Retinal pigment epithelial cell (primary cell): ENCODE data around the gene DCLK1.
"Not testable (repeated sequence)": the region's sequence is repeated elsewhere in the genome, so short reads cannot be mapped to it uniquely, and the experiment has no call there.

Source experiments
- DNase-seq: peaks from one replicate; pipeline ENCODE4 v3.0.0-alpha.2; 2010; ENCODE audit warnings: low read depth
- H3K4me3 ChIP-seq: 2 replicates; pipeline ENCODE4 v1.5.1; 2011; ENCODE audit warnings: mild to moderate bottlenecking, low read length, control low read depth, moderate library complexity
- TF ChIP-seq, protein P1 (sequence below): conservative IDR thresholded peaks from 2 replicates; pipeline ENCODE4 v1.5.1; 2011; ENCODE audit warnings: low read depth, low read length, control low read depth, inconsistent platforms

The DCLK1 gene

DNA sequence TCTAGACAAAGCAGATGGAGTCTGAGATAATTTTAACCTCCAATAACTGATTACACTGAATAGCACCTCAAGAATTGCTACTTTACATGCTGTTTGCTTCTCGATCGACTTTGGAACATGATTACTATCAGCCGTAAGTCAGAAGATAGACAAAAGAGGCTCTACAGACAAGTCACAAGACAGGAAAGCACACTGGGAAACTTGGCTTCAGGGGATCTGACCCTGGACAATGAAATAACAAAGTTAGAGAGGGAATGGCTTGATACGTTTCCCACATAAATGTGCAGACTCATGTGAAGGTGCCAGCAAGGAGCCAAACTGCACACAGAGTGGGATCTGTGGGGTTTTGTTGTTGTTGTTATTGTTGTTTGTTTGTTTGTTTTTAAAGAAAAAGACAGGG is 28.5 kb downstream of the DCLK1 start:
- no peak overlapping the region for H3K4me3 ChIP-seq
- TF ChIP-seq, protein P1, sequence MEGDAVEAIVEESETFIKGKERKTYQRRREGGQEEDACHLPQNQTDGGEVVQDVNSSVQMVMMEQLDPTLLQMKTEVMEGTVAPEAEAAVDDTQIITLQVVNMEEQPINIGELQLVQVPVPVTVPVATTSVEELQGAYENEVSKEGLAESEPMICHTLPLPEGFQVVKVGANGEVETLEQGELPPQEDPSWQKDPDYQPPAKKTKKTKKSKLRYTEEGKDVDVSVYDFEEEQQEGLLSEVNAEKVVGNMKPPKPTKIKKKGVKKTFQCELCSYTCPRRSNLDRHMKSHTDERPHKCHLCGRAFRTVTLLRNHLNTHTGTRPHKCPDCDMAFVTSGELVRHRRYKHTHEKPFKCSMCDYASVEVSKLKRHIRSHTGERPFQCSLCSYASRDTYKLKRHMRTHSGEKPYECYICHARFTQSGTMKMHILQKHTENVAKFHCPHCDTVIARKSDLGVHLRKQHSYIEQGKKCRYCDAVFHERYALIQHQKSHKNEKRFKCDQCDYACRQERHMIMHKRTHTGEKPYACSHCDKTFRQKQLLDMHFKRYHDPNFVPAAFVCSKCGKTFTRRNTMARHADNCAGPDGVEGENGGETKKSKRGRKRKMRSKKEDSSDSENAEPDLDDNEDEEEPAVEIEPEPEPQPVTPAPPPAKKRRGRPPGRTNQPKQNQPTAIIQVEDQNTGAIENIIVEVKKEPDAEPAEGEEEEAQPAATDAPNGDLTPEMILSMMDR: no peak
- no peak for DNase-seq

DNA sequence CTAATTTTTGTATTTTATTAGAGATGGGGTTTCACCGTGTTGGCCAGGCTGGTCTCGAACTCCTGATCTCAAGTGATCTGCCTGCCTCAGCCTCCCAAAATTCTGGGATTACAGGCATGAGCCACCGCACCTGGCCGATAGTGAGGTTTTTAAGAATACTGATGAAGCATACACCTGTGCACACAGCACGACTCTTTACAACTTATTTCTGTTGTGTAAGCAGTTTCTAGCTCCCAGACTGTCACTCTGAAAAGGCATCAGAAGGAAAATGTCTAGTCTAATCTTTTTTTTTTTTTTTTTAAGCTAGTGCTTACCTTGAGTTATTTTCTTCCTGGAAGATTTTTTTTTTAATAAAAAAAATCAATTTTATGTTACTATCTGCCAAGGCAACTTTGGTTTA is 29.3 kb downstream of the DCLK1 start:
- not testable (repeated sequence) for DNase-seq, H3K4me3 ChIP-seq

DNA sequence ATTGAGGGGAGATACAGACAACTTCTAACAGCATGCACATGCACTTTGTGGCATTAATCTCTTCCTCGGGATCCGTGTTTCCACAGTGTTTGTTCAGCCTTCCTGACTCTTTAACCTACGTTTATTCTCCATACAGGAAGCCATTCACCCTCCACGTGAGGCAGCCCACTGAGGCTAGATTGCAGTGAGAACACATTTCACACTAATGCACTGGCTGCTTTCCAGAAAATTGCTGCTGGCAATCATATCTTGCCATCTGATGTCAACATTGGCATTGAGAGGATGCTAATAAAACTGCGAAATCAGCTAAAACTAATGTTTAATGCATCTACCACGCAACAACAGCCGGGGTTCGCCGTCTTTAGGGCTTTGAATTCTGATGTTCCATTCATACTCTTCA is 30.0 kb downstream of the DCLK1 start:
- no peak overlapping the region for H3K4me3 ChIP-seq
- DNase-seq: no peak
- TF ChIP-seq, protein P1: no peak

DNA sequence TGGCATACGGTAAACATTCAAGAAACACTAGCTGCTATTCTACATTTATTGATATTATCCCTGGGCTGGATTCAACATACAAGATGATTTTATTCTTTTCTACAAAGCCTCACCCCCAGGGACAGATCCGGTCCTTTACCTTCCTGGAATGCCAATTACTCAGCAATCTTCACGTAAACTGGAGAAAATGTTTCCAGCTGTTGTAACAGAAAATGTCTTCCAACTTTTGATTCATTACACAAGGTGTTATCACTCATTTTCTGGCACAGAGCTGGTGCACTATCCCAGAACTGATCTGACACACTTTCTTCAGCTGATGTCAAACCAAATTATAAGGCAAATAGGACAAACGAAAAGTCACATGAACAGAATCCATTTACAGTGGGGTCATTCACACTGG is 33.1 kb downstream of the DCLK1 start:
- TF ChIP-seq, protein P1: no peak
- no peak overlapping the region for H3K4me3 ChIP-seq
- DNase-seq: no peak

DNA sequence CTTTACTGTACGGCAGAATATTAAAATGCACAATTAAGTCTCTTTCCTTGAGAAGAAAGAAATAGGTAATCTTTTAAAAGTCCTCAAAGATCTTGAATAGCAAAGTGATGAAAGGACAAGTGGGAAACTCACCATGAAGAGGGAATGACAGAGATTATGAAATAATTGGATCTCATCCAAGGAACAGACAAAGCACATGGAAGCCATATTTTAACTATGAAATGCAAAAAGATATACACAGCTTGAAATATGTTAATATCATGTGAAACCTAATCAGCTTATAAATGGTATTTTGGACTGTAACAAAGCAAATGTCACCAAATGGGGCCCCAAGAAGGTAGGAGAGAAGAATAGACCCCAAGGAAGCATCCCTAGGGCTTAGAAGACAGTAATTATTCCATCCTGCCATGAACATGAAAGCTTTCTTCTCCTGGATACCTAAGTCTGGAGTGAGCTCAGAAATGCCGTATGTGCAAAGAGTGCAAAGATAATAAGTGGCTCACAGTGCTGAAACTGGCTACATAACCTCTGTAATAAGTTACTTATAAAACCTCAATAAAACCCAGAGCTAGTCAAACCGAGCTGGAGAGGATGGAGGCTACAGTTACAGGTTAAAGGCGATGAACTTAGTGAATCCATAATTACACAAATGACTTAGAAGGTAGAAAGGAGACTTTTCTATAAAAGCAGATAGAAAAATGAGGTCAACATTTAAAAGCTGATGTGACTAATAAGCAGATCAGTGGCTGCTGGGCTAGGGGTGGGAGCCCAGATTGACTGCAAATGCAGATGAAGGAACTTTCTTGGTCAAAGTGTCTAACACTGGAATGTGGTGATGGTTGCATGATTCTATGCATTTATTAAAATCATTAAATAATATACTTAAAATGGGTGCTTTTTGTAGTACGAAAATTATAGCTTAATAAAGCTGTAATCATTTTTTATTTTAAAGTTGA is 34.4 kb downstream of the DCLK1 start:
- no peak for DNase-seq
- H3K4me3 ChIP-seq: no peak overlapping the region
- TF ChIP-seq, protein P1: no peak

DNA sequence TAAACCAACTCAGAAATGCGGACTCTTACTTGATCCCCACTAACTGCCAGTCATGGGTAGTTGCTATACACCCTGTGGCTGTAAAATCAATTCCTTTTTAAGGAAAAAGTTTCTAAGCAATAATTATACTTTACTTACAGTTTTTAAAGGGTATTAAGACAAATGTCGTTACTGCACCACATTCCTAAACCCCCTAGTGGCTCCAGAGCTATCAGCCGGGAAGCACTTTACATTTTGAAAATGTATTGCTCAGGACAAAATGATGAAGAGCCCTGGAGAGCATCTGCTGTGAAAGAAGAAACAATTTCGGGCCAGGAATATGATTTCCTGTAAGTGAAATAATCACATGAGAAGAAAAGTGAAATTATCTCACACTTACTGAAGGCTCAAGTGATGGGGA is 36.7 kb downstream of the DCLK1 start:
- TF ChIP-seq, protein P1: no peak
- H3K4me3 ChIP-seq: no peak overlapping the region
- DNase-seq: no peak

DNA sequence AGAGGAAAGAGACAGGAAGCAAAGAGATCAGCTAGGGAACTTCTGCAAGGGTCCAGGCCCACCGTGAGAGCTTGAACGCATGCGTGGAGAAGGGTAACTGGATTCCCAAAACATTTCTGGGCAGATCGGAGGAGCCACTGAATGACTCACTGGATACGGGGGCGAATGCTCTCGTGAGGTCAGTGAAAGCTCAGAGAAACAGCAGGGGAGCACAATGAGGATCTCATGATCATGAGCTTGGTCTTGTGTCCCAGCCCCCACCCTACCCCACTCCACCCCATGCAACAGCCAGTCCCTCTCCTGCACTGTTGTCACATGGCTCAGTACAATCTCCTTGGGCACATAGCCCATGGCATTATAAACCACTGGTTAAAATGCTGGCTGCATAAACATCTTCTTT is 40.6 kb downstream of the DCLK1 start:
- H3K4me3 ChIP-seq: no peak overlapping the region
- TF ChIP-seq, protein P1: no peak
- DNase-seq: no peak
